HepG2 (cell line): Measurements from ENCODE around the gene TMTC1.

ENCODE experiments used
- CHCHD3 ChIP-seq: sonication (generic); formaldehyde crosslinking; IDR thresholded peaks from 2 replicates; pipeline ENCODE4 v1.8.0; 2022; ENCODE audit warnings: mild to moderate bottlenecking, missing genetic modification reagents, moderate library complexity
- JUND ChIP-seq: sonication (generic); formaldehyde crosslinking; IDR thresholded peaks from 2 replicates; pipeline ENCODE4 v1.8.0; 2022; ENCODE audit warnings: mild to moderate bottlenecking, missing genetic modification reagents
- NR2F6 ChIP-seq, 2 experiments: IDR thresholded peaks; 2 replicates each; pipeline ENCODE4 v1.6.1; 2016; ENCODE audit warnings: antibody characterized with exemption in 1 of 2, mild to moderate bottlenecking in 1 of 2
- POLR2A ChIP-seq, 2 experiments: IDR thresholded peaks; 2 replicates each; pipeline ENCODE4 v1.6.1; 2011; ENCODE audit warnings: low read depth in 2 of 2, low read length in 2 of 2, mild to moderate bottlenecking in 1 of 2, moderate library complexity in 1 of 2; ENCODE audit not compliant: insufficient read depth in 1 of 2
- SAFB2 ChIP-seq: sonication (generic); formaldehyde crosslinking; IDR thresholded peaks from 2 replicates; pipeline ENCODE4 v1.5.1; 2020; ENCODE audit warnings: missing genetic modification reagents, low read depth, mild to moderate bottlenecking, borderline replicate concordance
- SP140L ChIP-seq: sonication (generic); formaldehyde crosslinking; IDR thresholded peaks from 2 replicates; pipeline ENCODE4 v1.4.0; 2020; ENCODE audit warnings: missing genetic modification reagents, borderline replicate concordance
- TCF7L2 ChIP-seq: IDR thresholded peaks from 2 replicates; pipeline ENCODE4 v1.6.1; 2011; ENCODE audit warnings: mild to moderate bottlenecking, low read depth, low read length, moderate library complexity
- ZNF547 ChIP-seq: sonication (generic); formaldehyde crosslinking; IDR thresholded peaks from 2 replicates; pipeline ENCODE4 v1.5.1; 2020; ENCODE audit warnings: mild to moderate bottlenecking, missing genetic modification reagents
- TF ChIP-seq, protein P1 (sequence below): IDR thresholded peaks from 2 replicates; pipeline ENCODE4 v1.6.1; 2012; ENCODE audit warnings: low read length, improper control_type of control experiment
- TF ChIP-seq, protein P2 (sequence below): sonication (generic); formaldehyde crosslinking; IDR thresholded peaks from 2 replicates; pipeline ENCODE4 v1.5.0; 2020; ENCODE audit warnings: mild to moderate bottlenecking, missing genetic modification reagents, moderate library complexity
- TF ChIP-seq, protein P3 (sequence below): sonication (generic); formaldehyde crosslinking; IDR thresholded peaks from 2 replicates; pipeline ENCODE4 v1.5.1; 2020; ENCODE audit warnings: missing genetic modification reagents, mild to moderate bottlenecking, borderline replicate concordance
- TF ChIP-seq, protein P4 (sequence below), 2 experiments: IDR thresholded peaks; 2 replicates each; pipeline ENCODE4 v1.6.1; 2011 to 2012; ENCODE audit warnings: low read length in 2 of 2, borderline replicate concordance in 1 of 2, low read depth in 1 of 2, mild to moderate bottlenecking in 1 of 2, moderate library complexity in 1 of 2

DNA sequence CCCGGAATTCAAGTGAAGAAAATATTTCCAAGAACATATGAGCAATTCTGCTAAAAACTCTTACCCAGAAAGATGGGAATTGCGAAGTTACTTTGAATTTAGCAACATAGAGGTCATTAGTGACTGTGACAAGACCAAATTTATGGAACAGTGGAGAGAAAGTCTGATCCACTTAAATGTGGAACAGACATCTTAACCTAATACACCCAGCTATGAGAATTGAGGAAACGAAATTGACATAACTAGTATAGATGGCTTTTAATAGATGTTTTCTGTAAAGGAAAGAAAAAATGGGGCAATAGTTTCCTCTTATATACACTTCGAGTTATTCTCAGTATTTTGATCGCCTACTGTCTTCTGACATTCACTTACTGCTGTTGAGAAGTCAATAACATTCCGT, 290.9 kb downstream of the TMTC1 start:
- TF ChIP-seq POLR2A (IDR thresholded peaks at IDR 0.05; ENCODE audit: insufficient read depth in 1 of 2, low read depth in 2 of 2, low read length in 2 of 2), result no peak
- TF ChIP-seq, protein P1, sequence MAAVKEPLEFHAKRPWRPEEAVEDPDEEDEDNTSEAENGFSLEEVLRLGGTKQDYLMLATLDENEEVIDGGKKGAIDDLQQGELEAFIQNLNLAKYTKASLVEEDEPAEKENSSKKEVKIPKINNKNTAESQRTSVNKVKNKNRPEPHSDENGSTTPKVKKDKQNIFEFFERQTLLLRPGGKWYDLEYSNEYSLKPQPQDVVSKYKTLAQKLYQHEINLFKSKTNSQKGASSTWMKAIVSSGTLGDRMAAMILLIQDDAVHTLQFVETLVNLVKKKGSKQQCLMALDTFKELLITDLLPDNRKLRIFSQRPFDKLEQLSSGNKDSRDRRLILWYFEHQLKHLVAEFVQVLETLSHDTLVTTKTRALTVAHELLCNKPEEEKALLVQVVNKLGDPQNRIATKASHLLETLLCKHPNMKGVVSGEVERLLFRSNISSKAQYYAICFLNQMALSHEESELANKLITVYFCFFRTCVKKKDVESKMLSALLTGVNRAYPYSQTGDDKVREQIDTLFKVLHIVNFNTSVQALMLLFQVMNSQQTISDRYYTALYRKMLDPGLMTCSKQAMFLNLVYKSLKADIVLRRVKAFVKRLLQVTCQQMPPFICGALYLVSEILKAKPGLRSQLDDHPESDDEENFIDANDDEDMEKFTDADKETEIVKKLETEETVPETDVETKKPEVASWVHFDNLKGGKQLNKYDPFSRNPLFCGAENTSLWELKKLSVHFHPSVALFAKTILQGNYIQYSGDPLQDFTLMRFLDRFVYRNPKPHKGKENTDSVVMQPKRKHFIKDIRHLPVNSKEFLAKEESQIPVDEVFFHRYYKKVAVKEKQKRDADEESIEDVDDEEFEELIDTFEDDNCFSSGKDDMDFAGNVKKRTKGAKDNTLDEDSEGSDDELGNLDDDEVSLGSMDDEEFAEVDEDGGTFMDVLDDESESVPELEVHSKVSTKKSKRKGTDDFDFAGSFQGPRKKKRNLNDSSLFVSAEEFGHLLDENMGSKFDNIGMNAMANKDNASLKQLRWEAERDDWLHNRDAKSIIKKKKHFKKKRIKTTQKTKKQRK, result no peak
- TF ChIP-seq JUND (CRISPR knock-in tag), result no peak
- TF ChIP-seq SP140L (CRISPR knock-in tag), result no peak
- TF ChIP-seq NR2F6 (IDR thresholded peaks at IDR 0.05), result no peak
- no peak for TF ChIP-seq NR2F6 (CRISPR knock-in tag; IDR thresholded peaks at IDR 0.05)
- TF ChIP-seq, protein P2, sequence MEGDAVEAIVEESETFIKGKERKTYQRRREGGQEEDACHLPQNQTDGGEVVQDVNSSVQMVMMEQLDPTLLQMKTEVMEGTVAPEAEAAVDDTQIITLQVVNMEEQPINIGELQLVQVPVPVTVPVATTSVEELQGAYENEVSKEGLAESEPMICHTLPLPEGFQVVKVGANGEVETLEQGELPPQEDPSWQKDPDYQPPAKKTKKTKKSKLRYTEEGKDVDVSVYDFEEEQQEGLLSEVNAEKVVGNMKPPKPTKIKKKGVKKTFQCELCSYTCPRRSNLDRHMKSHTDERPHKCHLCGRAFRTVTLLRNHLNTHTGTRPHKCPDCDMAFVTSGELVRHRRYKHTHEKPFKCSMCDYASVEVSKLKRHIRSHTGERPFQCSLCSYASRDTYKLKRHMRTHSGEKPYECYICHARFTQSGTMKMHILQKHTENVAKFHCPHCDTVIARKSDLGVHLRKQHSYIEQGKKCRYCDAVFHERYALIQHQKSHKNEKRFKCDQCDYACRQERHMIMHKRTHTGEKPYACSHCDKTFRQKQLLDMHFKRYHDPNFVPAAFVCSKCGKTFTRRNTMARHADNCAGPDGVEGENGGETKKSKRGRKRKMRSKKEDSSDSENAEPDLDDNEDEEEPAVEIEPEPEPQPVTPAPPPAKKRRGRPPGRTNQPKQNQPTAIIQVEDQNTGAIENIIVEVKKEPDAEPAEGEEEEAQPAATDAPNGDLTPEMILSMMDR, result no peak
- no peak for TF ChIP-seq ZNF547 (CRISPR knock-in tag)
- TF ChIP-seq SAFB2 (CRISPR knock-in tag), result no peak
- TF ChIP-seq TCF7L2, result no peak
- no peak for TF ChIP-seq CHCHD3 (CRISPR knock-in tag)
- TF ChIP-seq, protein P3, sequence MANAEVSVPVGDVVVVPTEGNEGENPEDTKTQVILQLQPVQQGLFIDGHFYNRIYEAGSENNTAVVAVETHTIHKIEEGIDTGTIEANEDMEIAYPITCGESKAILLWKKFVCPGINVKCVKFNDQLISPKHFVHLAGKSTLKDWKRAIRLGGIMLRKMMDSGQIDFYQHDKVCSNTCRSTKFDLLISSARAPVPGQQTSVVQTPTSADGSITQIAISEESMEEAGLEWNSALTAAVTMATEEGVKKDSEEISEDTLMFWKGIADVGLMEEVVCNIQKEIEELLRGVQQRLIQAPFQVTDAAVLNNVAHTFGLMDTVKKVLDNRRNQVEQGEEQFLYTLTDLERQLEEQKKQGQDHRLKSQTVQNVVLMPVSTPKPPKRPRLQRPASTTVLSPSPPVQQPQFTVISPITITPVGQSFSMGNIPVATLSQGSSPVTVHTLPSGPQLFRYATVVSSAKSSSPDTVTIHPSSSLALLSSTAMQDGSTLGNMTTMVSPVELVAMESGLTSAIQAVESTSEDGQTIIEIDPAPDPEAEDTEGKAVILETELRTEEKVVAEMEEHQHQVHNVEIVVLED, result no peak
- TF ChIP-seq, protein P4, sequence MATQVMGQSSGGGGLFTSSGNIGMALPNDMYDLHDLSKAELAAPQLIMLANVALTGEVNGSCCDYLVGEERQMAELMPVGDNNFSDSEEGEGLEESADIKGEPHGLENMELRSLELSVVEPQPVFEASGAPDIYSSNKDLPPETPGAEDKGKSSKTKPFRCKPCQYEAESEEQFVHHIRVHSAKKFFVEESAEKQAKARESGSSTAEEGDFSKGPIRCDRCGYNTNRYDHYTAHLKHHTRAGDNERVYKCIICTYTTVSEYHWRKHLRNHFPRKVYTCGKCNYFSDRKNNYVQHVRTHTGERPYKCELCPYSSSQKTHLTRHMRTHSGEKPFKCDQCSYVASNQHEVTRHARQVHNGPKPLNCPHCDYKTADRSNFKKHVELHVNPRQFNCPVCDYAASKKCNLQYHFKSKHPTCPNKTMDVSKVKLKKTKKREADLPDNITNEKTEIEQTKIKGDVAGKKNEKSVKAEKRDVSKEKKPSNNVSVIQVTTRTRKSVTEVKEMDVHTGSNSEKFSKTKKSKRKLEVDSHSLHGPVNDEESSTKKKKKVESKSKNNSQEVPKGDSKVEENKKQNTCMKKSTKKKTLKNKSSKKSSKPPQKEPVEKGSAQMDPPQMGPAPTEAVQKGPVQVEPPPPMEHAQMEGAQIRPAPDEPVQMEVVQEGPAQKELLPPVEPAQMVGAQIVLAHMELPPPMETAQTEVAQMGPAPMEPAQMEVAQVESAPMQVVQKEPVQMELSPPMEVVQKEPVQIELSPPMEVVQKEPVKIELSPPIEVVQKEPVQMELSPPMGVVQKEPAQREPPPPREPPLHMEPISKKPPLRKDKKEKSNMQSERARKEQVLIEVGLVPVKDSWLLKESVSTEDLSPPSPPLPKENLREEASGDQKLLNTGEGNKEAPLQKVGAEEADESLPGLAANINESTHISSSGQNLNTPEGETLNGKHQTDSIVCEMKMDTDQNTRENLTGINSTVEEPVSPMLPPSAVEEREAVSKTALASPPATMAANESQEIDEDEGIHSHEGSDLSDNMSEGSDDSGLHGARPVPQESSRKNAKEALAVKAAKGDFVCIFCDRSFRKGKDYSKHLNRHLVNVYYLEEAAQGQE (IDR thresholded peaks at IDR 0.05; ENCODE audit: borderline replicate concordance in 1 of 2, low read depth in 1 of 2, low read length in 2 of 2), result no peak
